Astrocyte of the spinal cord (primary cell): ENCODE data around the gene ATP2A3.

Source experiments
- DNase-seq: peaks from one replicate; pipeline ENCODE4 v3.0.0; 2011; ENCODE audit warnings: low read depth, low spot score
- H3K4me3 ChIP-seq: 2 replicates; pipeline ENCODE4 v1.5.1; 2011; ENCODE audit warnings: low read depth, mild to moderate bottlenecking, low read length, moderate library complexity
- CTCF ChIP-seq: IDR thresholded peaks from 2 replicates; pipeline ENCODE4 v1.5.1; 2012; ENCODE audit warnings: low read depth, mild to moderate bottlenecking, low read length, inconsistent platforms
- in situ Hi-C: cut with HindIII; loops from 2 replicates; pipeline ENCODE4 v1.10.0; 2017; ENCODE audit warnings: low sequenced_read_pairs

Gene ATP2A3

DNA sequence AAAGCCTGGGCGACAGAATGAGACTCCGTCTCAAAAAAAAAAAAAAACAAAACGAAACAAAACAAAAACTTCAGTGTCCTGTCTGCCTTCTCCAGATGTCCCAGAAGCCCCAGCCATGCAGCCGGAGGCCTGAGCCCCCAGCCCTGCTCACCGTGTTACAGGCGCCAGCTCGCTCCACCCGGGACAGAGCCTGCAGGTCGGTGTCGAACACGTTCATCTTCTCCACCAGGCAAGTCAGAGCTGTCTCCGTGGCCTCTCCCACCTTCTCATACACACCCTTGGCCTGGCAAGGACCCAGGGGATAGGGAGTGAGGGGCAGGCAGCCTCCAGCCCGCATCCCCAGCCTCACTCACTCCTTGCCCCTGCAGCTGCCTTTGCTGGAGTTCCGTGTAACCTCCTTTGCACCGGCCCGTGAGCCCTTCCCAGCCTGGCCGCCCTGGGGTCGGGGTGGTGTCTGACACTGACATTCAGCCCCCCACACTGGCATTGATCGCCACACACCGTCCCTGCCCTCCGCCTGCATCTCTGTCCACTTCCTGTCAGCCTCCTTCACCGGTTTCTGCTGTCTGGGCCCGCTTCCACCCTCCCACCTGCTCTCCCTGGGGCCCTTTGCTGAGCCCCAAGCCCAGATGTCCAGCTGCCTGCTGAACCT is 20.9 kb downstream of the ATP2A3 start:
- in situ Hi-C loops, result no loop called here
- TF ChIP-seq CTCF, result no peak
- no peak overlapping the region for H3K4me3 ChIP-seq
- DNase-seq, result no peak

- no peak for DNase-seq
- TF ChIP-seq CTCF, result no peak
- H3K4me3 ChIP-seq, result no peak overlapping the region
- in situ Hi-C loops, result no loop called here
These were observed 23.1 kb downstream of the ATP2A3 start for GRCh38 chr17:3940965-3941698.

DNA sequence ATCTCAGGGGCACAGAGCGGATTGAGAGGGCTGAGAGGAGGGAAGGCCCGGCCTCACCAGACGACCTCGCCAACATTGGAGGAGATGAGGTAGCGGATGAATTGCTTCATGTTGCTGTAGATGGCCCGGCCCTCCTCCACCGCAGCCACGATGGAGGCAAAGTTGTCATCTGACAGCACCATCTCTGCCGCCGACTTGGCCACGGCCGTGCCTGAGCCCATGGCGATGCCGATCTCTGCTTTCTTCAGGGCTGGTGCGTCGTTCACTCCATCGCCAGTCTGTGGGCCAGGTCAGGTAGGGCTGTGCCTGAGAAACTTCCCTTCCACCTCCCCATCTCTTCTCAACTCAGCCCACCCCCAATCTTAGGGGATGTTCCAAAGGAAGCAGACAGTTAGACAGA is 26.9 kb downstream of the ATP2A3 start:
- in situ Hi-C loops, result no loop called here
- no peak for DNase-seq
- TF ChIP-seq CTCF, result no peak
- H3K4me3 ChIP-seq, result no peak overlapping the region

DNA sequence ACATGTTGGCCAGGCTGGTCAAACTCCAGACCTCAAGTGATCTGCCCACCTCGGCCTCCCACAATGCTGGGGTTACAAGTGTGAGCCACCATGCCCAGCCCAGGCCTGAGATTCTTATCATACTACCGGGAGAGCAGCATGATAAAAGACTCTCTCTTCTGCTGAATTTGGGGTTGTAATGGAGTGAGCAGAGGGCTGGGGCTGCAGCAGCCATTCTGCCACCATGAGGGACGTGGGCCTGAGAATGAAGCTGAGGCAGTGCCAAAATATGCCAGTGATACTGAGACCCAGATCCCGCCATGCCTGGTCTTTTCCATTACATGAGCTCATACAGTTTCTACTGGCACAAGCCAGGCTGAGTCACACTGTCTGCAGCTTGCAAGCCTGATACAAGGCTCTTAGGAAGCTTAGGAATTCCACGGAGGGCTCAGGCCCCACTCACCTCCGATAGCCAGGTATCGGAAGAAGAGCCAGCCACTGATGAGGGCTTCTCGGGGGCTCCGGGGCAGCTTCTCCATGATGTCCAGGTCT is 28.3 kb downstream of the ATP2A3 start:
- TF ChIP-seq CTCF, result no peak
- in situ Hi-C loops, result no loop called here
- peak; percentile 61 for DNase-seq
- no peak overlapping the region for H3K4me3 ChIP-seq

DNA sequence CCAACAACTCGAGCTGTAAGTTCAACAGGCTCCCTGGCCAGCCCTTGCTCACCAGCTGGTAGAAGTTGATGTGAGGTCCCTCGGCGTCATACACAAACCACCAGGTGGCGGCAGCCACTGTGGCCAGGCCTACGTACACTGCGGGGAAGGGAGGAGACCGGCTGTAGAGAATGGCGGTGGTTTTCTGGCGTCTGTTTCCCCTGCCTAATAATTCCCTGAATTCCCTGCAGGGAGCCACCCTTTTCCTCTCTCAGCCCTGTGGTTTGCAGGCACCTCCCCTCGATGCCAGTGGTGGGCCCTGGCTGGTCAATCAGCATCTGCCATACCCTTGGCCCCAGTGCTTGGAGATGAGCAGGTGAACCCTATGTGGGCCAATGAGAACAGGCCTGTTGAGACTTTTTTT is 29.1 kb downstream of the ATP2A3 start:
- no peak overlapping the region for H3K4me3 ChIP-seq
- peak; percentile 76 for DNase-seq
- TF ChIP-seq CTCF, result peak; percentile 74
- in situ Hi-C loops, result no loop called here

DNA sequence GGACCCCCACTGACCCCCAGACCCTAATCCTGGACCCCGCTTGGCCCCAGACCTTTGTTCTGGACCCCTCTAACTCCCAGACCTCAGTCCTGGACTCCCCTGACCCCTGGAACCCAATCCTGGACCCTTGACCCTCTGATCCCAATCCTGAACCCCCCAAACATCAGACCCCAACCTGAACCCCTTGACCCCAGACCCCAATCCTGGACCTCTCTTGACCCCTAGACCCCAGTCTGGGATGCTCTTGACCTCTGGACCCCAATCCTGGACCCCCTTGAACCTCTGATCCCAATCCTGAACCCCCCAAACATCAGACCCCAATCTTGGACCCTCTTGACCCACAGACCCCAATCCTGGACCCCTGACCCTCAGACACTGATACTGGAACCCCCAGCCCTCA is 34.5 kb downstream of the ATP2A3 start:
- no peak for TF ChIP-seq CTCF
- no peak for DNase-seq
- no peak overlapping the region for H3K4me3 ChIP-seq
- in situ Hi-C loops, result no loop called here
